Measurements from ENCODE around the gene CHD3. TPM values are rescaled to one million over a fixed set of nuclear protein-coding genes. Genes with fewer than 3 reads are reported as not detected.

The CHD3 gene
- total RNA-seq, 1 donor from 2014 or later, result 128 TPM

- no peak for DNase-seq (ENCODE audit: extremely low spot score in 2 of 2)
- TF ChIP-seq POLR2A (IDR thresholded peaks at IDR 0.05) (no peak), POLR2AphosphoS5 (IDR thresholded peaks at IDR 0.05; ENCODE audit: insufficient read depth in 1 of 2, low read depth in 1 of 2) (no peak), CTCF (IDR thresholded peaks at IDR 0.05) (no peak)
- H3K36me3 ChIP-seq, result peaks cover 0 to 3% of the 10 kb centered on the region in 2 donors
- H3K4me3 ChIP-seq, result peak overlapping the region; percentile 51 to 60
- H3K27ac ChIP-seq, result peak overlapping the region; percentile 95
- H3K27me3 ChIP-seq, result no peaks in the 10 kb centered on the region
- no peaks in the 10 kb centered on the region for H3K9me3 ChIP-seq
- peaks cover 17% of the 10 kb centered on the region for H3K4me1 ChIP-seq
- intact Hi-C loops (cut with DNase I), result no loop called here
Measured at GRCh38 chr17:7916808-7917207, 28.2 kb downstream of the CHD3 start.

- intact Hi-C loops (cut with DNase I), result no loop called here
- Histone ChIP-seq H3K27ac (peak overlapping the region; percentile 60), H3K4me1 (peaks cover 13% of the 10 kb centered on the region), H3K27me3 (no peaks in the 10 kb centered on the region), H3K9me3 (no peaks in the 10 kb centered on the region), H3K4me3 (peak overlapping the region; percentile 43 to 50), H3K36me3 (no peaks in the 10 kb centered on the region)
- DNase-seq (ENCODE audit: extremely low spot score in 2 of 2), result no peak
- no peak for TF ChIP-seq CTCF (IDR thresholded peaks at IDR 0.05)
- no peak for TF ChIP-seq POLR2AphosphoS5 (IDR thresholded peaks at IDR 0.05; ENCODE audit: insufficient read depth in 1 of 2, low read depth in 1 of 2)
- no peak for TF ChIP-seq POLR2A (IDR thresholded peaks at IDR 0.05)
Measured at GRCh38 chr17:7922269-7922844, 33.8 kb downstream of the CHD3 start.

- intact Hi-C loops (cut with DNase I), result no loop called here
- TF ChIP-seq POLR2AphosphoS5 (IDR thresholded peaks at IDR 0.05; ENCODE audit: insufficient read depth in 1 of 2, low read depth in 1 of 2), result peak; percentile 11 to 78
- peak in 1 of 2 donors; percentile 48 for TF ChIP-seq POLR2A (IDR thresholded peaks at IDR 0.05)
- TF ChIP-seq CTCF (IDR thresholded peaks at IDR 0.05), result no peak
- peak overlapping the region; percentile 60 for H3K27ac ChIP-seq
- no peaks in the 10 kb centered on the region for H3K9me3 ChIP-seq
- H3K4me3 ChIP-seq, result peak overlapping the region; percentile 43 to 50
- H3K36me3 ChIP-seq, result no peaks in the 10 kb centered on the region
- H3K4me1 ChIP-seq, result peaks cover 13% of the 10 kb centered on the region
- DNase-seq (ENCODE audit: extremely low spot score in 2 of 2), result no peak
- no peaks in the 10 kb centered on the region for H3K27me3 ChIP-seq
Measured at GRCh38 chr17:7922845-7923628, 34.4 kb downstream of the CHD3 start.

GRCh38 chr17:7927596-7927995 is 39.0 kb downstream of the CHD3 start:
- intact Hi-C loops (cut with DNase I), result no loop called here
- Histone ChIP-seq H3K36me3 (no peaks in the 10 kb centered on the region), H3K27me3 (no peaks in the 10 kb centered on the region), H3K27ac (no peak overlapping the region), H3K4me3 (no peak overlapping the region), H3K4me1 (peaks cover 34% of the 10 kb centered on the region), H3K9me3 (no peaks in the 10 kb centered on the region)
- TF ChIP-seq CTCF (IDR thresholded peaks at IDR 0.05), result no peak
- TF ChIP-seq POLR2A (IDR thresholded peaks at IDR 0.05), result no peak
- TF ChIP-seq POLR2AphosphoS5 (IDR thresholded peaks at IDR 0.05; ENCODE audit: insufficient read depth in 1 of 2, low read depth in 1 of 2), result no peak
- no peak for DNase-seq (ENCODE audit: extremely low spot score in 2 of 2)

Measured in vagina (tissue), 2 donors.